DND-41 (cell line): ENCODE results near the gene JAKMIP2.

Experiments
- CTCF ChIP-seq: IDR thresholded peaks from 2 replicates; pipeline ENCODE4 v1.5.1; 2012; ENCODE audit warnings: borderline replicate concordance, low read length, moderate library complexity, mild to moderate bottlenecking; ENCODE audit not compliant: poor library complexity, severe bottlenecking; ENCODE audit errors: extremely low read depth
- EZH2 ChIP-seq: IDR thresholded peaks from 3 replicates; pipeline ENCODE4 v1.6.1; 2012; ENCODE audit warnings: borderline replicate concordance, low read depth, mild to moderate bottlenecking, moderate library complexity, low read length, inconsistent platforms; ENCODE audit not compliant: severe bottlenecking

GRCh38 chr5:147800491-147800890 lies 18.0 kb upstream of the JAKMIP2 start:
- no peak for TF ChIP-seq CTCF
- no peak for TF ChIP-seq EZH2
